Measurements from ENCODE around the gene VDR.

Gene VDR

GRCh38 chr12:47864646-47865235, 40.1 kb downstream of the VDR start:
- no peak for DNase-seq

- DNase-seq, result no peak
Observed at GRCh38 chr12:47863985-47864384, 40.8 kb downstream of the VDR start.

DNA sequence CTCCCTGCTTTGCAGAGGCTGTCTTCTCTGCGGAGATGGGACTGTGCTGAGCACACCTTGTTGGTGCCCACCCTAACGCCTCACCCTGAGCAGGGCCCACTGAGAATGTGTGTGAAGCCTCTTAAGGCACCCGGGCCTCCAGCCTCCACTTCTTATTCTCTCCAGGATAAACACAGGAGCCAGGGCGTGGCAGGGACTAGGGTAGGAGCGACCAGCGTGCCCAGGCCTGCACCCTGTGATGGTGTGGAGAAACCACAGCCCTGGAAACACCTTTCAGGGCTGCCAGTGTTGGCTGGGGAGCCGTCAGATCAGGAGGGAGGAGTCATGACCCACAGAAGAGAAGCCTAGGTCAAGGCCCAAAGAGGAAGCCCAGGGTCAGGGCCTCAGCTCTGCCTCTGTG, 41.3 kb downstream of the VDR start:
- DNase-seq, result no peak

- no peak for DNase-seq
Observed at GRCh38 chr12:47862881-47863280, 41.9 kb downstream of the VDR start.

DNA sequence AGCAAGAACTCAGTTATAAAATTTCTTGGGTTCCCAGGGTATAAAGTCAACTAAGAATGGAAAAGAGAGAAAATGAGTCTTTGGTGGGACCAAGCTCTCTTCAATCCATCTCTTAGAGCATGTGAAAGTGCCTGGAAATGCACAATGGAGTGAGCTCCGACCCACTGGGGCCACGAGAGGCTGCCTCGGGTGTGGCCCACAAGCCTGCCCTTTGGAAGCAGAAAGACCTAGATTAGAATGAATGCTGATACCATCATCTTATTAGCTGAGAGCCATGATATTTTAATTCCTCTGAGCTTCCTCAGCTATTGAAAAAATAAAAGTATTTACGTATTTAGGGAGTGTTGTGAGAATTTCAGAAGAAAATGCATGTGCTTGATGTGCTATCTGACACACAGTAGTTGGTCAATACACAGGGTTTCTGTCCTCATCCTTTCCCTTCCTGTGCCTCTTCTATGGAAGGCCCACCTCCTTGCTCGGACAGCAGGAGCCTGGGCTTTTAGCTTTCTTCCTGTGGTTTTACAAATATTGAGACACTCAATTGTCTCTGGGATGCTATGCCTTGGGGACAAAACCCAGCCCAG, 42.5 kb downstream of the VDR start:
- no peak for DNase-seq

DNA sequence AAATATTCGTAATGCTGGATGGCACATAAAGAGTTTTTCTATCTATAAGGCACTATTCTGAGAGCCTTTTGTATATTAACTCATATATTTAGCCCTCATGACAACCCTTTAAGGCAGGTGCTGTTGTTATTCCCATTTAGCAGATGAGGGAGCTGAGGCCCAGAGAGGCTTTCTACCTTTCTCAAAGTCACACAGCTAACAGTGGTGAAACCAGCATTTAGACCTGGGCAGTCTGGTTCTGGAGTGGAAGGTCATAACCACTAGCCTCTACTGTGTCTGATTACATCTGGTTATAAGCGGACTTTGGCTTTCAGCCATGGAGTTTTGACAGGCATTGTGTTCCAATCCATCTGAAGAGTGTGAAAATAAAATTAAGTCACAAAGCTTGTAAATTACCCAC, 43.9 kb downstream of the VDR start:
- DNase-seq, result no peak

GRCh38 chr12:47860279-47860841, 44.4 kb downstream of the VDR start:
- no peak for DNase-seq

DNA sequence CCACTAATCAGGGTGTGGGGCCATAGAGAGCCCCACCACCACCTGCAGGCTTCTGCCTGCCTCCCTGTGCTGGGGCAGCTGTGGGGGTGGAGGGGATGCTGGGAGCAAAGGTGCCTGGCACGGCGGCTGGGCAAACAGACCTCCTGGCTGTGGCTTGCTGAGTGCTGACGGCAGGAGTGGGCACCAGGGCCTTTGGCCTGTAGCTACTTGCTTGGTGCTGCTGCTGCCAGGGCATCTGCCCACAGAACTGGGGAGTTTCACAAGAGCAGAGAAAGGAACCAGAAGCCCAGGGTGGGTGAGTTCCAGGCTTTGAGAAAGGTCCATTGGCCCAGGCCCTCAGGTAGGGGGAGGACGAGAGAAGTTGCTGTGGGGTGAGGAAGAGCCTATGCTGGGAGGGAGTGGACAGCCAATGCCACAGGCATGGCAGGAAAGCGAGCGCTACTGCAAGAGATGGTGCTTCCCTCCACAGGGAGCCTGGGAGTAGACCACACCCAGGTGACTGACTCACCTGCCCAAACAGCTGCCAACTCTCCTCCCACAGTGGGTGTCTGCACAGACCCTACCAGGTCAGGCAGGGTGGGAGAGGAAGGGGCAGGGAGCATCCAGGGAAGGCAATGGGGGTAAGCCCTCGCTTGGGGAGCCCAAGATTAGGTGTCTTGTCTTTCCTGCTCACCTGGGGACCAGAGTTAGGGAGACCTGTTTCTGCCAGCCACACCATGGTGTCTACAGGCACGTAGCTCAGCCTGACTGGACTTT, 46.1 kb downstream of the VDR start:
- no peak for DNase-seq

DNA sequence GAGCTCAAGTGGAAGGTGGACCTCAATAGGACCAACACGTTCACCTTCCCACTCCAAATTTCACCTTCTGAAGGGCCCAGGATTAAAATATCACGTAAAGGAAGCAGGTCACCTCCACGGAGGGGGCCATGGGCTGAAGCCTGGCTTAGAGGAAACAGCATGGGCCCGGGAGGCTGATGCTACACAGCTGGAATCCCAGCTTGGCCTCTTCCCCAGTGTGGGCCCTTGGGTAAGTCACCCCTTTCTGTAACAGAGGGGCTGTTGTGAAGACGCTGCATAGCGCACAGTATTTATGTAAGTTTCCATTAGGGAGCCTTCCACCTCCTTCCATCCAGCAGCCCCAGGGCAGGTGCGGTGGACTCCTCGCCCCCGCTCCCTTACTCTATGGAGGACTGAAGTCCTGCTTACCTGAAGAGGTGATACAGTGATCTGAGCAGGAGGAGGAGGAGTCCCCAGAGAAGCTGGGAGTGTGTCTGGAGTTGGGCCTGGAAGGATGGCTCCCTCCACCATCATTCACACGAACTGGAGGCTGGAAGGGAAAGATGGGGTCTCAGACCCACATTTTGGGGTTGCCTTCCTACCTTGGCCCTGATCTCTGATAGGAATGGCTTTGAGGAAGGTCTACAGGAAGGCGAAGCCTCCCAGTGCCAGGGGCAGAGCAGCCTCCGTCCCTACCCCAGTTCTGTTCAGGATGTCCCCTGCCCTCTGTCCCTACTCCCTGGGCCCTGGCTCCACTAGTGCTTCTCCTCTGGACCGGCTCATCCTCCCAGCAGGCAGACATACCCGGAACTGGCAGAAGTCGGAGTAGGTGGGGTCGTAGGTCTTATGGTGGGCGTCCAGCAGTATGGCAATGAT, 47.8 kb downstream of the VDR start:
- no peak for DNase-seq

DNA sequence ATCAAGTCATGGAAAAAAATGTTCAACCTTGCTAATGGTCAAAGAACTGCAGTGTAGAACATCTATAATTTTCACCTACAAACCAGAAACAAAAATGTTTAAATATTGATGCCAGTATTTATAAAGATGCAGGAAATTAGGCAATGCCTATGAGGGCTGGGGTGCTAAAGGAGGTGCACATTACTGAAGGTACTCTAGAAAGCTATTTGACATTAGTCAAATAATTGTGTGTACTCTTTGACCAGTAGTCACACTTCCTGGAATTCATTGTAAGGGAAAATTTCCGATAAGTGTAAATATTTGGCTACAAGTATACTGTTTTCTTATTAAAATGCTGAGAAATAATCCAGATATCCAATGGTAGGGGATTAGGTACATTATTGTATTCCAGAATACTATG, 48.7 kb downstream of the VDR start:
- DNase-seq, result no peak

- DNase-seq, result no peak
Observed at GRCh38 chr12:47855502-47855901, 49.3 kb downstream of the VDR start.

DNA sequence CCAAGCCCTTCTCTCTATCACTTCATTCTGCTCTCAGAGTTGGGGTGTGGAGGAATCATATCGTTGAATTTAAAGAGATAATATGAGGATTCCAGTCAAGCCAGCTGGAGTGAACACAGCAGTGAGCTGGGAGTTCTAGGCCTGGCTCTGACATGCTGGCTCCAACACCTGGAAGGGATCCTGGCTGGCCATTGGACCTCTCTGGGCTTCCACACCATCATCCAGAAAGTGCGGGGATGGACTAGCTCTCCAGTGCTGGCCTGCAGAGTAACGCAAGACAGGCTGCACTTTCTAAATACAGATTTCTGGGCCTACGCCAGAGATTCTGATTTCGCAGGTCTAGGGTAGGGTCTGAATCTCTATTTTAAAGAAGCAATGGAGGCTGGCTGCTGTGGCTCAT, 50.3 kb downstream of the VDR start:
- no peak for DNase-seq

DNA sequence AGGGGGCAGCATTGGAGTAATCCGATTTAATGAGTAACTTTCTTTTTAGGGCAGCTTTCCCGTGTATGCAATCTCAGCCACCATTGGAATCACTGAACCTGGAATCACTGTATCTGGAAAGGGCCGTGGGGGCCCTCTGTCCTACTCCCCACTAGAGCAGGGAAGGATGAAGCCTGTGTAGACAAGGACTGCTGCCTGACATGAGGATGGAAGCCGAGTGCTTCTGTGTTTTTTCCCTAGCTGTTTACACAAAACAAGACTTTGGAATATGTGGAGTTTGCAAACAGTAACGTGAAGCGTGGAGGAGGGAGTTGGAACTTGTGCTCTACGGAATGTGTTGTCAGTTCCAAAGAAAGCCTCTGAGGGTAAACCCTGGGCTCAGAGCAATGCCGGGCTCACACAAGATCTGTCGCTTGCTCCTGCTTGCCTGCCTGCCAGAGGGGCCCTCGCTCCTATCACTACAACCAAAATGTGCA, 52.7 kb downstream of the VDR start:
- DNase-seq, result no peak

DNA sequence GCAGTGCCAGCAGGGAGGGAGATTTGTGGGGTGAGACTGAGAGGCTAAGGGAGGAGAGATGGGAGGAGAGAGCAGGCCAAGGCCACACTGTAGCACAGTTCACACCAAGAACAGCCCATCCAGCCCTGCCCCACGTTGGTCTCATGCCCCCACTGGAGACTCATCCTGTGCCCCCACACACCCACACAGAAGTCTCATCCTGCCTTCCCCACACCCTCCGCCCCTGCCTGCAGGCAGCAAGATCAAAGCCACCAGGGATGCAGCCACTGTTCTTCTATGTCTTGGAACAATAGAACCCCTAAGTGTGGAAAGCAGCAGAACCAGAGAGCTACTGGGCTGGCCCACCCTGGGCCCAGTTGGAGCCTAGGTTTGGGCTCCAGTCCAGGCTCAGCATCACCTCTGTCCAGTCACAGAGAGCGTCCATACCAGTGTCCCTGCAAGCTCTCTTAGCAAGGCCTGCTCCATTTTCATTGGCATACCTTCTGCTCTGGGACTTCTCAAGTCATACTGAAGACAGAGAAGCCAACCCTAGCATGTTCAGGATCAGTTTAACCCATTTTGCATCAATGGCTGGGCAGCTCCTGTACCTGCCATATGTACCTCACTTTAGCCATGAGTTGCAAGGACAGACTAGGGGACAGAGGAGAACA, 53.4 kb downstream of the VDR start:
- DNase-seq, result no peak

DNA sequence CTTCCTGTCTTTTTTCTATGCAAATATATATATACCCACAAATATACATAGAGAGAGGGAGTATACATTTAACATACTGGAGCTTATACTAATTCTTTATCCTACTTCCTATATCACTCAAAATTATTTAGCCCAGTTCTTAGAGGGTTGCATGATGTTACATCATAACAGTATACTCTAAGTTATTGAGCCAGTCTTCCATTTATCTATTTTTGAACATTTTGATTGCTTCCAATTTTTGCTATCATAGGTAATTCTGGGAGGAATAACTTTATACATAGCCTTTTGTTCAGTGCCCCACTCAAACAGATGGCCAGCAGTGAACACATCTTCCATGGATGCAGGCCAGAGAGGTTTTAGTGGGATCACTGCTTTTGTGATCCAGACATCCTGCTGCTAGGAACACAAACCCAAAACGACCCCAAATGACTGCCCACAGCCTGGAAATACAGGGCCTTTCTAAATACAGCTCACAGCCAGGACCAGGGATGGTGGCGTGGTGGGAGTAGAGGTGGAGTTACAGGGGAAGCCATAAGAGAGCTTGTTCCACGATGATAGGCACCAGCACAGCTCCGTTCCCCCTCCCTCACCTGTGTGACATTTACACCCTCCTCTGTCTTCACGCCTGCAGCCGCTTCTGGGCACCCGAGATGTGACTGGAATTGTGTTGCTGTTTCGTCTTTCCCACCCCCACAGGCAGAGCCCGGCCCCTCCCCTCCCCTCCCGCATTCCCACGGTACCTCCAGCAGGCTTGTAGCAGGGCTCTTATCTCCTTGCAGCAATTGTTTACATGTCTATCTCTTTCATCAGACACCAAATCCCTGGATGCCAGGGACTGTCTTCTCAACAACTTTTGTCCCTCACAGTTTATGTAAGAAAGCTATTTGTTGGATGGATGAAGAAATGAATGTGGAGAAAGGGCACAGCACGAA, 54.4 kb downstream of the VDR start:
- DNase-seq, result no peak

DNA sequence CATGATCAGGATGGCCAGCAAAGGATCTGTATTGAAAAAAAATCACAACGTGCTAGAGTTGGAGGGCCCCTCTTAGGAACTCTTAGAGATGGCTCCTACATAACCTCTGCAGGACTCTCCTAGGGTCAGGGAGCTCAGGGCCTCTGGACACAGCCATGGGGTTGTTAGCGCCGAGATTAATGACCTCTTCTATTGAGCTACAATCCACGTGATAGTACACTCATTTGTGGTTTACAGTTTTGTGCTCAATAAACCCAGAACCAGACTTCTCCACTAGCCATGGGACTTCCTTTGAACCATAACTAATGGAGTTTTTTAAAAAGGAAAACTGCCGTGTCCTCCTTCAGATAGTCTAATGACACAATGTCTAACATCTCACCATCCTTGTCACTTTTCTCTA, 55.5 kb downstream of the VDR start:
- no peak for DNase-seq

- DNase-seq, result no peak
Observed at GRCh38 chr12:47848853-47849252, 55.9 kb downstream of the VDR start.

- no peak for DNase-seq
Observed at GRCh38 chr12:47846294-47846996, 58.3 kb downstream of the VDR start.

DNA sequence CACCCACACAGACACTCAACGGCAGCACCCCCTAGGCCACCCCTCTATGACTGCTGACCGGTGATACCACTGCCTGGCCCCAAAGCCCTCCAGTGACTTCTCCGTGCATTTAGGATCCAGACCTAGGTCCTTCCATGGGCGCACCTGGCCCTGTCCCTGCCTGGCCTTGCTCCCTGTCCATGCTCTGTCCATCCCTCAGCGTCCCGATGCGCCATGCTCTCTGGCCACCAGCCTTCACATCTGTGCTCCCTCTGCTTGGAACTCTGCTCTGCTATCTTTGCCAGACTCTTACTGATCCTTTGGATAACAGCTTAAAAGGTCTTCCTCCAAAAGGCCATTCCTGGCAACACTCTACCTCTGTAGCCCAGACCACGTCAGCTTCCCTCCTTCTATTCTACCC, 59.7 kb downstream of the VDR start:
- DNase-seq, result no peak

- no peak for DNase-seq
Observed at GRCh38 chr12:47844264-47845019, 60.4 kb downstream of the VDR start.
